ENCODE data around the gene KRTAP2-4. TPM values are rescaled to one million over a fixed set of nuclear protein-coding genes. Genes with fewer than 3 reads are reported as not detected.
"Not testable (repeated sequence)": the region's sequence is repeated elsewhere in the genome, so short reads cannot be mapped to it uniquely, and the experiment has no call there.

Gene KRTAP2-4
- total RNA-seq, 1 donor from 2014 or later, result not detected

- no peaks in the 10 kb centered on the region for H3K27me3 ChIP-seq
- H3K4me1 ChIP-seq, result peaks cover 22% of the 10 kb centered on the region
- no peak for DNase-seq (ENCODE audit: extremely low spot score in 2 of 2)
- H3K36me3 ChIP-seq, result no peaks in the 10 kb centered on the region
- TF ChIP-seq POLR2AphosphoS5 (IDR thresholded peaks at IDR 0.05; ENCODE audit: insufficient read depth in 1 of 2, low read depth in 1 of 2) (no peak), POLR2A (IDR thresholded peaks at IDR 0.05) (no peak), CTCF (IDR thresholded peaks at IDR 0.05) (no peak)
- intact Hi-C loops (cut with DNase I), result no loop called here
- peak overlapping the region; percentile 30 for H3K27ac ChIP-seq
- no peaks in the 10 kb centered on the region for H3K9me3 ChIP-seq
- H3K4me3 ChIP-seq, result no peak overlapping the region
These were observed 3.7 kb downstream of the KRTAP2-4 start for GRCh38 chr17:41061964-41062363.

GRCh38 chr17:41060052-41060604 is 5.6 kb downstream of the KRTAP2-4 start, which contains the start of gene KRTAP2-3:
Gene KRTAP2-3 (minus strand): TSS chr17:41060114. CDS start chr17:41060050, 64 bp downstream.
- no peak for TF ChIP-seq CTCF (IDR thresholded peaks at IDR 0.05)
- TF ChIP-seq POLR2A (IDR thresholded peaks at IDR 0.05), result no peak
- TF ChIP-seq POLR2AphosphoS5 (IDR thresholded peaks at IDR 0.05; ENCODE audit: insufficient read depth in 1 of 2, low read depth in 1 of 2), result no peak

GRCh38 chr17:41059276-41060051 is 6.2 kb downstream of the KRTAP2-4 start:
- H3K9me3 ChIP-seq; H3K4me3 ChIP-seq; intact Hi-C loops (cut with DNase I); H3K27me3 ChIP-seq; H3K36me3 ChIP-seq; H3K27ac ChIP-seq; DNase-seq (ENCODE audit: extremely low spot score in 2 of 2): not testable (repeated sequence)
- H3K4me1 ChIP-seq, result peaks cover 22% of the 10 kb centered on the region

More at GRCh38 chr17:41060052-41060604, 5.6 kb downstream of the KRTAP2-4 start, which contains the start of gene KRTAP2-3:
- Histone ChIP-seq H3K9me3 (no peaks in the 10 kb centered on the region), H3K4me1 (peaks cover 22% of the 10 kb centered on the region), H3K4me3 (no peak within 1 kb of the TSS), H3K36me3 (no peaks in the 10 kb centered on the region), H3K27ac (peak within 1 kb of the TSS; percentile 30), H3K27me3 (no peaks in the 10 kb centered on the region)
- intact Hi-C loops (cut with DNase I), result no loop called here
- DNase-seq (ENCODE audit: extremely low spot score in 2 of 2), result no peak

- no peak for DNase-seq (ENCODE audit: extremely low spot score in 2 of 2)
- intact Hi-C loops (cut with DNase I), result no loop called here
These were observed 6.9 kb downstream of the KRTAP2-4 start for GRCh38 chr17:41058741-41059140.

GRCh38 chr17:41057547-41057946 is 8.1 kb downstream of the KRTAP2-4 start:
- intact Hi-C loops (cut with DNase I), result no loop called here
- Histone ChIP-seq H3K9me3 (no peaks in the 10 kb centered on the region), H3K27ac (no peak overlapping the region), H3K4me1 (peaks cover 20% of the 10 kb centered on the region), H3K4me3 (no peak overlapping the region), H3K36me3 (no peaks in the 10 kb centered on the region), H3K27me3 (no peaks in the 10 kb centered on the region)
- DNase-seq (ENCODE audit: extremely low spot score in 2 of 2), result no peak
- TF ChIP-seq CTCF (IDR thresholded peaks at IDR 0.05) (no peak), POLR2A (IDR thresholded peaks at IDR 0.05) (no peak), POLR2AphosphoS5 (IDR thresholded peaks at IDR 0.05; ENCODE audit: insufficient read depth in 1 of 2, low read depth in 1 of 2) (no peak)

More at GRCh38 chr17:41058741-41059140, 6.9 kb downstream of the KRTAP2-4 start:
- no peaks in the 10 kb centered on the region for H3K27me3 ChIP-seq
- no peak overlapping the region for H3K27ac ChIP-seq
- H3K4me1 ChIP-seq, result peaks cover 22% of the 10 kb centered on the region
- no peaks in the 10 kb centered on the region for H3K9me3 ChIP-seq
- no peaks in the 10 kb centered on the region for H3K36me3 ChIP-seq
- TF ChIP-seq POLR2A (IDR thresholded peaks at IDR 0.05) (no peak), CTCF (IDR thresholded peaks at IDR 0.05) (no peak), POLR2AphosphoS5 (IDR thresholded peaks at IDR 0.05; ENCODE audit: insufficient read depth in 1 of 2, low read depth in 1 of 2) (no peak)
- no peak overlapping the region for H3K4me3 ChIP-seq

- H3K9me3 ChIP-seq; H3K27ac ChIP-seq; intact Hi-C loops (cut with DNase I); DNase-seq (ENCODE audit: extremely low spot score in 2 of 2); H3K36me3 ChIP-seq; H3K4me3 ChIP-seq; H3K27me3 ChIP-seq; H3K4me1 ChIP-seq: not testable (repeated sequence)
These were observed 10.5 kb downstream of the KRTAP2-4 start, which contains the start of gene KRTAP2-2 for GRCh38 chr17:41055130-41055529. Gene KRTAP2-2 (minus strand): TSS chr17:41055230. CDS start chr17:41055211, 19 bp downstream.

GRCh38 chr17:41054556-41054955 is 11.1 kb downstream of the KRTAP2-4 start:
- DNase-seq (ENCODE audit: extremely low spot score in 2 of 2); H3K4me3 ChIP-seq; H3K36me3 ChIP-seq; H3K9me3 ChIP-seq; H3K27ac ChIP-seq; intact Hi-C loops (cut with DNase I); H3K27me3 ChIP-seq; H3K4me1 ChIP-seq: not testable (repeated sequence)

Data from vagina (tissue), 2 donors.